Mammary epithelial cell (primary cell): ENCODE results near the gene CCDC9B.

Experiments used
- EZH2 ChIP-seq: IDR thresholded peaks from 2 replicates; pipeline ENCODE4 v1.6.1; 2012; ENCODE audit warnings: low read length, inconsistent platforms, borderline replicate concordance
- TF ChIP-seq, protein P1 (sequence below), 2 donors: IDR thresholded peaks in 1 of 2; conservative IDR thresholded peaks in 1 of 2; 2 replicates each; pipeline ENCODE4 v1.5.1; 2011 to 2012; ENCODE audit warnings: inconsistent platforms in 2 of 2, low read length in 2 of 2, mild to moderate bottlenecking in 2 of 2, control low read depth in 1 of 2, low read depth in 1 of 2; ENCODE audit not compliant: insufficient read depth in 1 of 2; ENCODE audit errors: extremely low read depth in 1 of 2

DNA sequence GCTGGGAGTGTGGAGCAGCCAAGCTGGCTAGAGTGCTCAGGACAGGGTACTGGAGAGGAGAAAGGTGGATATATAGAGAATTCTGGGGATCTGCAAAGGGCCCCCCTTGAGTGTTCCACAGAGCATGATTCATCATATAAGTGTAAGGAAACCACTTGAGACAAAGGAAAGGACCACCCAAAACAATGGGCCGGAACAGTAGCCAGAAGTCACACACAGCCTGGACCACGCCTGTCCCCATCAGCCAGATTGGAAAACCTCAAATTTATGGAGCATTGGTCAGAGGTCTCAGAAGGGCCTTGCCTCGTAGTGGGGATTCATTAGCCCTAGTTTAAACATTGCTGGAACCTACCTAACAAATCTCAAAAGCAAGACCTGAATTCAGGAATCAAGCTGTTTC lies 36.9 kb upstream of the CCDC9B start:
- TF ChIP-seq, protein P1, sequence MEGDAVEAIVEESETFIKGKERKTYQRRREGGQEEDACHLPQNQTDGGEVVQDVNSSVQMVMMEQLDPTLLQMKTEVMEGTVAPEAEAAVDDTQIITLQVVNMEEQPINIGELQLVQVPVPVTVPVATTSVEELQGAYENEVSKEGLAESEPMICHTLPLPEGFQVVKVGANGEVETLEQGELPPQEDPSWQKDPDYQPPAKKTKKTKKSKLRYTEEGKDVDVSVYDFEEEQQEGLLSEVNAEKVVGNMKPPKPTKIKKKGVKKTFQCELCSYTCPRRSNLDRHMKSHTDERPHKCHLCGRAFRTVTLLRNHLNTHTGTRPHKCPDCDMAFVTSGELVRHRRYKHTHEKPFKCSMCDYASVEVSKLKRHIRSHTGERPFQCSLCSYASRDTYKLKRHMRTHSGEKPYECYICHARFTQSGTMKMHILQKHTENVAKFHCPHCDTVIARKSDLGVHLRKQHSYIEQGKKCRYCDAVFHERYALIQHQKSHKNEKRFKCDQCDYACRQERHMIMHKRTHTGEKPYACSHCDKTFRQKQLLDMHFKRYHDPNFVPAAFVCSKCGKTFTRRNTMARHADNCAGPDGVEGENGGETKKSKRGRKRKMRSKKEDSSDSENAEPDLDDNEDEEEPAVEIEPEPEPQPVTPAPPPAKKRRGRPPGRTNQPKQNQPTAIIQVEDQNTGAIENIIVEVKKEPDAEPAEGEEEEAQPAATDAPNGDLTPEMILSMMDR (conservative IDR thresholded peaks at IDR 0.05 in 1 of 2, IDR thresholded peaks at IDR 0.05 in 1 of 2; ENCODE audit: extremely low read depth in 1 of 2, insufficient read depth in 1 of 2, low read depth in 1 of 2, low read length in 2 of 2): no peak
- TF ChIP-seq EZH2: no peak
